Loucy (cell line): ENCODE data around the gene ANGPTL2.

Source experiments
- EZH2phosphoT487 ChIP-seq: fragments of 200-600 bp; IDR thresholded peaks from 2 replicates; pipeline ENCODE4 v1.6.1; 2018; ENCODE audit warnings: antibody characterized with exemption, mild to moderate bottlenecking, moderate library complexity, borderline replicate concordance
- TF ChIP-seq, protein P1 (sequence below): fragments of 200-600 bp; sonication (generic); conservative IDR thresholded peaks from 2 replicates; pipeline ENCODE4 v1.5.1; 2014; ENCODE audit warnings: mild to moderate bottlenecking, antibody characterized with exemption, low read length

DNA sequence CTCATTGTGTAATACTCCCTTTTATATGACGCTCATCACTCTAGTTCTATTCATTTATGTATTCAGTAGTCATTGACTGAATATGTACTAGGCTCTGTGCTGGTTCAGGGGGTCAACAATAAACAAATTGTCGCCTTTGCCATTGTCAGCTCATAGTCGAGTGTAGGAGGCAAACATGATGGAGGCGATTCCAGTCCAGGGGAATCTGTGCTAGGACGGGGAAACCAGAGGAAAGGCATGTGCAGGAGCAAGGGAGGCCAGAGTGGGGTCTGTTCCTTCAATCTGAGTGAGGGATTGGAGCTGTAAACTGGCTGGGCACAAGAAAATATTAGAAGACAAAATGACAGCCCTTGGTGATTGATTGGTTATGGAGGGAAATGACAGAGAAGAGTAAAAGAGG, 83.9 kb downstream of the ANGPTL2 start:
- TF ChIP-seq, protein P1, sequence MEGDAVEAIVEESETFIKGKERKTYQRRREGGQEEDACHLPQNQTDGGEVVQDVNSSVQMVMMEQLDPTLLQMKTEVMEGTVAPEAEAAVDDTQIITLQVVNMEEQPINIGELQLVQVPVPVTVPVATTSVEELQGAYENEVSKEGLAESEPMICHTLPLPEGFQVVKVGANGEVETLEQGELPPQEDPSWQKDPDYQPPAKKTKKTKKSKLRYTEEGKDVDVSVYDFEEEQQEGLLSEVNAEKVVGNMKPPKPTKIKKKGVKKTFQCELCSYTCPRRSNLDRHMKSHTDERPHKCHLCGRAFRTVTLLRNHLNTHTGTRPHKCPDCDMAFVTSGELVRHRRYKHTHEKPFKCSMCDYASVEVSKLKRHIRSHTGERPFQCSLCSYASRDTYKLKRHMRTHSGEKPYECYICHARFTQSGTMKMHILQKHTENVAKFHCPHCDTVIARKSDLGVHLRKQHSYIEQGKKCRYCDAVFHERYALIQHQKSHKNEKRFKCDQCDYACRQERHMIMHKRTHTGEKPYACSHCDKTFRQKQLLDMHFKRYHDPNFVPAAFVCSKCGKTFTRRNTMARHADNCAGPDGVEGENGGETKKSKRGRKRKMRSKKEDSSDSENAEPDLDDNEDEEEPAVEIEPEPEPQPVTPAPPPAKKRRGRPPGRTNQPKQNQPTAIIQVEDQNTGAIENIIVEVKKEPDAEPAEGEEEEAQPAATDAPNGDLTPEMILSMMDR, result no peak
- no peak for TF ChIP-seq EZH2phosphoT487
